Germinal center (tissue), 1 donor: ENCODE measurements around the gene DNMBP.
"Not testable (repeated sequence)": the region's sequence is repeated elsewhere in the genome, so short reads cannot be mapped to it uniquely, and the experiment has no call there.

Experiments used
- DNase-seq: peaks from one replicate; pipeline ENCODE4 v3.0.0; 2012; ENCODE audit warnings: mixed read lengths, low spot score

Gene DNMBP

GRCh38 chr10:99913831-99914235, 95.9 kb downstream of the DNMBP start:
- DNase-seq, result no peak

GRCh38 chr10:99912041-99912440, 97.7 kb downstream of the DNMBP start:
- no peak for DNase-seq

GRCh38 chr10:99908512-99908911, 101.2 kb downstream of the DNMBP start:
- no peak for DNase-seq

- DNase-seq, result no peak
These were observed 103.3 kb downstream of the DNMBP start for GRCh38 chr10:99906470-99906869.

- DNase-seq, result no peak
These were observed 103.8 kb downstream of the DNMBP start for GRCh38 chr10:99905971-99906370.

GRCh38 chr10:99895867-99896266, 113.9 kb downstream of the DNMBP start:
- DNase-seq, result no peak

- not testable (repeated sequence) for DNase-seq
These were observed 114.7 kb downstream of the DNMBP start for GRCh38 chr10:99895066-99895465.

- no peak for DNase-seq
These were observed 115.1 kb downstream of the DNMBP start for GRCh38 chr10:99894613-99895012.

- DNase-seq, result no peak
These were observed 121.1 kb downstream of the DNMBP start for GRCh38 chr10:99888622-99889021.

GRCh38 chr10:99883523-99883922, 126.2 kb downstream of the DNMBP start:
- DNase-seq, result no peak

- no peak for DNase-seq
These were observed 128.4 kb downstream of the DNMBP start for GRCh38 chr10:99881371-99881770.

GRCh38 chr10:99880080-99880835, 129.5 kb downstream of the DNMBP start:
- DNase-seq, result no peak

GRCh38 chr10:99875473-99875872, 134.3 kb downstream of the DNMBP start:
- no peak for DNase-seq

GRCh38 chr10:99874341-99875085, 135.2 kb downstream of the DNMBP start:
- no peak for DNase-seq

GRCh38 chr10:99873846-99874245, 135.9 kb downstream of the DNMBP start:
- no peak for DNase-seq

GRCh38 chr10:99872367-99873162, 137.2 kb downstream of the DNMBP start:
- DNase-seq, result no peak

- DNase-seq, result no peak
These were observed 139.5 kb downstream of the DNMBP start for GRCh38 chr10:99870123-99870730.

GRCh38 chr10:99869581-99870122, 140.1 kb downstream of the DNMBP start:
- no peak for DNase-seq

GRCh38 chr10:99867250-99867649, 142.5 kb downstream of the DNMBP start:
- DNase-seq, result not testable (repeated sequence)

GRCh38 chr10:99863535-99864240, 146.1 kb downstream of the DNMBP start:
- not testable (repeated sequence) for DNase-seq

- DNase-seq, result no peak
These were observed 149.3 kb downstream of the DNMBP start for GRCh38 chr10:99860466-99860865.
